OCI-LY3 (cell line): Measurements from ENCODE around the gene ST8SIA1.

ENCODE experiments used
- EZH2phosphoT487 ChIP-seq: fragments of 200-600 bp; shearing (Covaris generic); IDR thresholded peaks from 2 replicates; pipeline ENCODE4 v1.6.1; 2018; ENCODE audit warnings: antibody characterized with exemption, mixed run types, low read depth
- TF ChIP-seq, protein P1 (sequence below): fragments of 200-600, 300-600 bp; sonication (generic); IDR thresholded peaks from 2 replicates; pipeline ENCODE4 v1.5.1; 2014; ENCODE audit warnings: antibody characterized with exemption, low read length, low read depth

DNA sequence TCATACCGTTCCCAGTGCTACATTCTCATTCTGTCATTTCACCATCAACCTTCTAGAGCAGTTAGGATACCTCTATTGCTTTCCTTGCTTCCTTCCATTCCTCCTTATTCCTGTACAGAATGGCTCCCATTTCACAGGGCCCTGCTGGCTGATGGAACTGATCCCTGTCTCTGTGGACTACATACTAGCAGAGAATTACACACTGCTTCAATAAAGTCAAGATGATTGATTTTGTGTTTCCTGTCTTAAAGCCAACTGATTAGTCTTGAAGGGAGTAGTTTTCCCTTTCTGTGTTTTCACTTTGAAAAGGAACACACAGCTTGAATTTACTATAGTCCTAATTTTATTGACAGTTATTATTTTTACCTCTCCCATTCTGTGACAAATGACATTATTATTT lies 130.1 kb downstream of the ST8SIA1 start:
- TF ChIP-seq, protein P1, sequence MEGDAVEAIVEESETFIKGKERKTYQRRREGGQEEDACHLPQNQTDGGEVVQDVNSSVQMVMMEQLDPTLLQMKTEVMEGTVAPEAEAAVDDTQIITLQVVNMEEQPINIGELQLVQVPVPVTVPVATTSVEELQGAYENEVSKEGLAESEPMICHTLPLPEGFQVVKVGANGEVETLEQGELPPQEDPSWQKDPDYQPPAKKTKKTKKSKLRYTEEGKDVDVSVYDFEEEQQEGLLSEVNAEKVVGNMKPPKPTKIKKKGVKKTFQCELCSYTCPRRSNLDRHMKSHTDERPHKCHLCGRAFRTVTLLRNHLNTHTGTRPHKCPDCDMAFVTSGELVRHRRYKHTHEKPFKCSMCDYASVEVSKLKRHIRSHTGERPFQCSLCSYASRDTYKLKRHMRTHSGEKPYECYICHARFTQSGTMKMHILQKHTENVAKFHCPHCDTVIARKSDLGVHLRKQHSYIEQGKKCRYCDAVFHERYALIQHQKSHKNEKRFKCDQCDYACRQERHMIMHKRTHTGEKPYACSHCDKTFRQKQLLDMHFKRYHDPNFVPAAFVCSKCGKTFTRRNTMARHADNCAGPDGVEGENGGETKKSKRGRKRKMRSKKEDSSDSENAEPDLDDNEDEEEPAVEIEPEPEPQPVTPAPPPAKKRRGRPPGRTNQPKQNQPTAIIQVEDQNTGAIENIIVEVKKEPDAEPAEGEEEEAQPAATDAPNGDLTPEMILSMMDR: no peak
- no peak for TF ChIP-seq EZH2phosphoT487
